ENCODE data around the gene LIPH. TPM values are rescaled to one million over a fixed set of nuclear protein-coding genes. Genes with fewer than 3 reads are reported as not detected.

LIPH gene
- total RNA-seq, 1 experiment from 2014 or later: 14.8 TPM

DNA sequence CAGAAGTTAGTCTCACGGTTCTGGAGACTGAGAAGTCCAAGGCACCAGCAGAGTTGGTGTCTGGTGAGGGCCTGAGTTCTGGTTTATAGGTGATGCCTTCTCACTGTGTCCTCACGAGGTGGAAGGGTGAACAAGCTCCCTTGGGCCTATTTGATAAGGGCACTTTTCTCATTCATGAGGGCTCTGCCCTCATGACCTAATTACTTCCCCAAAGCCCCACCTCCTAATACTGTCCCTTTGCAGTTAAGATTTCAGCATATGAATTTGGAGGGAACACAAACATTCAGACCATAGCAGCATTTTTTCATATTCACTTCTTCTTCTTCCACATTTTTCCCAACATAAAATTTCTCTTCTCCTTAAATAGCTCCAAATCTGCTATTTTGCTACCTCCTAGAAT lies 95.0 kb downstream of the LIPH start:
- no peak for DNase-seq (ENCODE audit: low read depth)
- in situ Hi-C loops (cut with HindIII; ENCODE audit: low pct_unique_long_range_greater_than_20kb, low sequenced_read_pairs): no loop called here

Other genes starting within 250 kb of the LIPH start
- 16.9 and 20.6 TPM in 2 replicates for gene MAP3K13, start 189.5 kb downstream of the LIPH start, total RNA-seq (2014; rRNA removed; shearing (Covaris generic); ENCODE audit: low replicate concordance)
- gene TMEM41A, start 53.6 kb downstream of the LIPH start, total RNA-seq (2014; rRNA removed; shearing (Covaris generic); ENCODE audit: low replicate concordance): 22.9 and 23.0 TPM in 2 replicates
- 5.1 and 28.4 TPM in 2 replicates for gene SENP2, start 33.7 kb upstream of the LIPH start, total RNA-seq (2014; rRNA removed; shearing (Covaris generic); ENCODE audit: low replicate concordance)